DOHH2 (cell line): ENCODE results near the gene ZNF747.

Experiments used
- CTCF ChIP-seq: fragments of 200-600 bp; sonication (generic); IDR thresholded peaks from one replicate; pipeline ENCODE4 v1.5.1; 2014; ENCODE audit warnings: antibody characterized with exemption, mild to moderate bottlenecking, low read depth, low read length; ENCODE audit not compliant: poor library complexity, severe bottlenecking
- EZH2phosphoT487 ChIP-seq: fragments of 200-600 bp; sonication (generic); IDR thresholded peaks from 2 replicates; pipeline ENCODE4 v1.6.1; 2017; ENCODE audit warnings: borderline replicate concordance, mild to moderate bottlenecking, antibody characterized with exemption, low read length, moderate library complexity, mixed read lengths

- TF ChIP-seq CTCF = no peak
- no peak for TF ChIP-seq EZH2phosphoT487
These were observed 9.8 kb downstream of the ZNF747 start for GRCh38 chr16:30524575-30525568.
